ENCODE measurements around the gene CPNE4.
"Not testable (repeated sequence)": the region's sequence is repeated elsewhere in the genome, so short reads cannot be mapped to it uniquely, and the experiment has no call there.

The CPNE4 gene

DNA sequence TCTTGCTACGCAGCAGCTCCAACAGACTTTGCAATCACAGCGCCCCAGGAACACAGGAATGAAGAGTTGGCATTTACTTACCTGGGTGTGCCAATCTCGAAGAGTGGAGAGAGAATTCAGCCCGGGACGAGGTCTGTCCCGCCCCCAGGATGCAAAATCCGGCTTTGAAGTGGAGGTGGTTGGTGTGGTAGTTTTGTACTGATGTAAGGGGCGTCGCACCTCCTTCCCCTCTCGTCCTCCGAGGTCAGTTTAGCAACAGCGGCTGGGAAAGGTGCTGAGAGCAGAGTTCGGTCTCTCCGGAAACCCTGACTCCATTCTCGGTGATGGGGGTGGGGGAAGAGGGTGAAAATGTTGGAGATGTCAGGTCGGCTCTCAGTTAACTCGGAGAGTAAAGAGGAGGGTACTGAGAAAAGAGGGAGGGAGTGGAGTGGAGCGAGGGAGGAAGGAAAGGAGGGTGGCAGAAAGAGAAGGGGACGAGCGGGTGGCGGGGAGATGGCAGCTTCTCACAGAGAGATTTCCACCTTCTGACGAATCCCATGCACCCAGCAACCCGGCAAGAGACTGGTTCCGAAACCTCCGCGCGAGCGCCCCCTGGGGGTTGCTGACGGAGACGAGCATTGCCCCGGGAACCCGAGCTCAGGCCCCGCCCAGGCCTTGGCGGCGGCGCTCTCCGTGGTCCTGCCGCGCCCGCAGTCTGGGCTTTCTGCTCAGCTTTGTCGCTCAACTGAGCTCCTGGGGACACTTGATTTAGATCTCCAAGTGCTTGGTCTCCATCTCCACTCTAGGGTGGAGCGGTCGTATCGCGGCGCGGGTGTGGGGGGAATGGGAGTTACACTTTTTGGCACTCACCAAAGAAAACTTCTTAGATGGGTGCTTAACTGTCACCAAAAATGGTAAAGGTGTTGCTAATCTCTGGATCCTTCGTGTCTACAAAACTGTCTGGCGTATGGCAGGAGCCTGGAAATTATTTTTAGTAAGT is at the start of gene CPNE4:
TSS of gene CPNE4 (minus strand) at position 529 of the 979 bp plus-strand sequence.
- FAIRE-seq, result no peak

DNA sequence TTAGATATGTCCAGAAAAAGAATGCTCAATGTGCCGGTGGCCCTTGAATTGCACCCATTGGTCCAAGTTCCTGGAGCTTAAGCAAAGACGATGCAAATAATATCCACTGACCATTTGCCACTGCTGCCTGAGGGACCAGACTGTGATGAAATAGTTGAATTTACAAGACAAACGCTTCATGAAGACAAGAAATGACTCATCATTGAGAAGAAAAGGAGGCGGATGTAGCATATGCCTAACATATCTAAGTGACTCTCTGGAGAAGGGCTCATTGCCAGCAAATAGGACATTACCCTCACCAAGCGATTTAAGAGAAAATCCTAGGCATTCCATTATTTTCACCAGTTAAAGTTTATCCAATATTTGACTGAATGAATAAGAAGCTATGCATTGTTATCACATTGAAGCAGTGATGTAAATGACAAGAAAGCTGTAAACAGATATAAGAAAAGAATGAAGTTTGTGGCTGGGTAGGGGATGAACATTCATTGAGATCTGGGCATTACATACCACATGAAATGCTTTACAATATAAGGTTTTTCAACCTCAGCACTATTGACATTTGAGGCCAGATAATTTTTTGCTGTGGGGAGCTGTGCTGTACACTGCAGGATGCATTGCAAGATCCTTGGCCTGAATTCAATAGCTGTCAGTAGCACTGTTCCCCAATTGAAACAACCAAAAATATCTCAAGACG is 48.9 kb upstream of the CPNE4 start:
- FAIRE-seq, result no peak

DNA sequence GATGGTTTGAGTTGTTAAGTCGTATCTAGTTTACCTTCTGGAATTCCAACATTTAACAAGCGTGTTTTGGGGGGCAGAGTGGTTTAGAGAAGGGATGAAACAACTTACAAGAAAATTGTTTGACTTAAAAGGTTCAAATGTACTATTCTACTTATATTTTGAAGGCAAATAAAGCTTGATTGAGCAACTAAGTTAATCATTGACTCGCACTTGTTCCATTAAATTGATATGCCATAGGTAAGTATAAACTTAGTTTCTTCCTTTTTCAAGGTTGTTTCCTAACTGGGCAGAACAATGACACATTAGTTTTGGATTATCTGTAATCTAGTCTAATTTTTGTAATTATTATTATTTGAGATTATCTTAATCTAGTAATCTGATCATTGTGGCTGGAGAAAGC is 48.3 kb upstream of the CPNE4 start:
- no peak for FAIRE-seq

DNA sequence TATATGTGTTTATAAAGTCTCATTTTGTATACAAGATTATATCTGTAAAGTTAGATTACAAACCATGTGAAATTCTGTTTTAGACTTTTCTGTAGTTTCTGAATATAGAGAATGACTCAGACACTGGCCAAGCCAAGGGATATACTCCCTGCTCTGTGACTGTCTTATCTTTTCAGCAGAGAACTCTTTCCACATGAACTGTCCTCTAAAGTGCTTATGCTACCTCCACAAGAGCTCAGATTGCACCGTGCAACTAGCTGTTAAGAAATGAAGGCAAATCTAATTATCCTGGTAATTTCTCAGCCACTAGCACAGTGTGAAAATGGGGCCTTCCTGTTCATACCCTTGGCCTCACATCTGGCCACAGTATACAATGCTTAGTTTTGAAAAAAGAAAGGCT is 44.3 kb upstream of the CPNE4 start:
- no peak for FAIRE-seq

DNA sequence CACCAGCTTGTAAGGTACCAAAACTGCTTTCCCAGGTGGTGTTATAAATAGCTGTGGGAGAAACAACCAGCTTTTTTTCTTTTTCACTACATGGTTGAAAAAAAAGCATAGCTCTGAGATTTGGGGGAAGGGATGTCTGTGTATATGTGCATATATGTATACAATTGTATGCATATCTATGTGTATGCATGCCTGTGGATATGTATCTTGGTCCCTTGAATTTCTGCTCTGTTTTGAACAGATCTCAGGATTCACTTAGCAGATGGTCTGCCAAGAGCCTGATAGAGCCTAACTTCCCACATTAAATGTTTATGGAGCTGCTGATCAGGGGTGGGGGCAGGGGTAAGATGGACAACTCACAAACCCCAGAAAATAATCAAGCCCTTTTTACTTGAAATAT is 39.0 kb upstream of the CPNE4 start:
- no peak for FAIRE-seq

DNA sequence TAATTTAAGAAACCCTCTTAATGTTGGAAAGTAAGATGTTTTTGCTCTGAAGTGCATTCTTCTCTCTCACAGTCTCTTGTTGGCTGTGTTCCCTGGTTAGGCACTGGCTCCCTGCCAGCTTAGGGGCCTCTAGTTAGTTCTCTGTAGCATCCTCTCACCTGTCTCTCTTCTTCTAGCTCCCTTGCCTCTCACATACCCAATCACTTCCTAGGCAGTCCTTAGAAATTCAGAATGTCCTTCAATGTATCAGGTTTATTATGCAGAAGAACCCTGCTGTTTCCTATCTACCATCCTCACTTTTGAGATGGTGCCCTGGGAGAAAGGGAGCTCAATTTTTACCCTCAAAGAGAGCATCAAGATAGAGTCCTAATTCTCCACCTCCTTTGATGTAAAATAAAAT is 36.2 kb upstream of the CPNE4 start:
- no peak for FAIRE-seq

DNA sequence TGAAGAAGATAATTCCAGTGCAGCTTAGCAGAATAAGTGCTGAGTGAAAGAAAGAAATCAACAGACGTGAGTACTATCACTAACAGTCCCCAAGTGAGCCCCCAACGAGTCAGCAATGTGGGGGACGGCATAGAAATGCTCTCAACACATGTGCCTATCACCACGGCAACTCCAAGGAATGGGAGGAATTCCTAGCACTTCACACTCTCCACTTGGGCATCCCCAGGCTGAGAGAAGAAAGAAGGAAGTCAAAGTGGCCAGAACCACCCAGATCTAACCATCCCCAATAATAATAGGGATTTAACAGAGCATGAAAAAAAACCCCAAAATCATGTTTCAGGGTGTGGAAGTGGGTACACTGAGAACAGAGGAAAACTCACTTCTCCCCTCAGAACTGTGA is 29.3 kb upstream of the CPNE4 start:
- FAIRE-seq, result no peak

DNA sequence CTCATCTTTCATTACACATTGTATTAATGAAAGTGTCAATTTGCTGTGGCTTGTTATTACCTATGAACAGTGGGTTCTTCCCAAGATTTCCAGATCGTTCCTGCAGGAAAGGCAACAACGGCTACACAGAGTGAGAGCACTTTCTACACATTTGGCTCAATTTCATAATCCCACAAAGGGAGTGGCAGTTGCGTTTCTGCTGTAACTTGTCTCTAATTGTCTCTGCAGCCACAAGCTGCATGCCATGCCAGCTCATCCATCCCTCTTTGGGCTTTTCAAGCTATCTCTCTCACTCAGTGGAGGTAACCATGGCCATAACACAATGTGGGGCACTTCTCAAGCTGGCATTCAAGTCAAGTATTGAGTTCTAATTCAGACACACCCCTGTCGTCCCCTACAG is 27.7 kb upstream of the CPNE4 start:
- no peak for FAIRE-seq

DNA sequence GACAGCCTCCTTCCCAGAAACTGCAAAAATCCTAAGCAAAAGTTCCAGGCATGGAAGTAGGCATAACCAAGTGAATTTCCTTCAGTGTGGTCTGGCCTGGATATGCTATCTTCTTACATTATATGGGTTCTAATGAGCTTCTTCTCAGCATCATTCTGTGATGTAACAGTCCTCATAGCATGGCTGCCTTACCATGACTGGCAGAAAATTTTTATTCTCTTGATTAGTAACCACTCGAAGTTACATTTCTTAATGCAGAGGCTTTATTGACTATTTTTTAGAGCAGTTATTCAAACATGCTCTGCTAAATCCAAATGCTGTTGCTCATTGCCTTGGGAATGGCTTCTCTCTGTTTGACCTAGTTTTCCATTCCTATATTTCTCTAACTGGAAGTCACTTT is 21.1 kb upstream of the CPNE4 start:
- no peak for FAIRE-seq

DNA sequence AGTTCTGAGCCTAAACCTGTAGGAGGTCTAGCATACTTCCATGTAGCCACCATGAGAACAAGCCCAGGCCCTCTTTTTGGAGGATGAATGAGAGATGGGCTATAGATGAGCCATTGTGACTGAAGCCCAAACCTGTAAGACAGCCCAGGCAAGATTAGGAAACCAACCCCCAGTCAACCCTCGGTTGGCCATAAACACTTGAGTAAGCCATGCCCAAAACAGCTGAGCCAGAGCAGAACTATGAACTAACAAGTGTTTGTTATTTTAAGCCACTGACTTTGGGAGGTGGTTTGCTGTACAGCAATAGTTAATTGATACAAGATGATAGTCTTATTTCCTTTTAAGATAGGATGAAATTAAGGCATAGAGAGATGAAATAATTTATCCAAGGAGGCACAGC is 12.4 kb upstream of the CPNE4 start:
- FAIRE-seq, result no peak

DNA sequence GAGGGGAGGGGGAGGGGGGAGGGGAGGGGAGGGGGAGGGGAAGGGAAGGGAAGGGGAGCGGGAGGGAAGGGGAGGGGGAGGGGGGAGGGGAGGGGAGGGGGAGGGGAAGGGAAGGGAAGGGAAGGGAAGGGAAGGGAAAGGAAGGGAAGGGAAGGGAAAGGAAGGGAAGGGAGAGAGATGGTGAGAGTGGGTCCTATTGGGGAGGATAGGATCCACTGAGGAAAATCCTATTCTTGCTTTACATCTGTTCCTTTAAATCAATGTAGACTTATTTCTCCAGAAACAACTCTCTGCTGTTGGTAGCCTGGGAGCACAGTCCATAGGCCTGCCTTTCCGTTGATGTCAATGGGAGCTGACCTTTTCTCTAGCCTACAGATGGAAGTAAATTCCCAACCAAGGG is 10.1 kb upstream of the CPNE4 start:
- FAIRE-seq, result not testable (repeated sequence)

DNA sequence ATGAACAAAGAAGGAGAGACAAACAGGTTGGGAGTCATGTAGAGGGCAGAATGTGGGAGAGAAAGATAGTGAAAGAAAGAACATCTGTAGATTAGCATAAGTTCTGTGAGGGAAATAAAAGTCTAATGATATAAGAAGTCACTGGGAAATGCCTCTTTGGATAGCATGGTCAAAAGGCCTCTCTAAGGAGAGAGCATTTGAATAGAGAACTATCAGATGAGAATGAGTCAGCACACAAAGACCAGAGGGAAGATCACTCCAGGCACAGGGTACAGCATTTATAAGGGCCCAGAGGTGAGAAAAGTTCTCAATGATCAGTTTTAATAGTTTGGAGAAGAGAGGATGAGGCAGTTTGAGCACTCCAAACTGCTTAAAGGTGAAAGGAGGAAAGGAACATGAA is 7.9 kb upstream of the CPNE4 start:
- FAIRE-seq, result no peak

DNA sequence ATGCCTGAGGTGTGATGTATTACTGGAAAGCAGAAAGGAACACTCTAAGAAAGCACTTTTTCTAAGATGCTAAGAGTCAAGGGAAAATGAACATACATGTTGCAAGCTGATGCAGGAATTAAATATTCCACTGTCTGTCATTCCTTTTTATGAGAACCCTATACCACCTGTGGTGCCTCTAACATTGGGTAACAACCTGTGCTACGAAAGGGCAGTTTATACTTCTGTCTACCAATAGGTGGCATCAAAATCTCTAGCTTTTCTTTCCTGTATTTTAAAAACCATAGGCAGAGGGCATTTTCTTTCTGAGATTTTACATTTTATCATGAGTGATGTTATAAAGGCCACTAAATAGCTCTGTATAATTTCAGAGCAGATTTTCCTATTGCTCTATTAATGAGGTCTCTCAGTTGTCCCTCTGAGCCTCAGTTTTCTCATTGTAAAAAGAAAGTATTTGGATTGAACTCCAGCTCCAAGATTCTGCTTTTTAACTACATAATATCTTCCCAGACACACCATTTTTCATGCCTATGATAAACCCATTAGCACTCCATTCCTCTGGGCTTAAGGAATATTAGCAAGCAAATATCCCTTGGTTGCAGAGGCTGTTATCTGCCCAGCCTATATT is 3.5 kb upstream of the CPNE4 start:
- peak; percentile 34 for FAIRE-seq

DNA sequence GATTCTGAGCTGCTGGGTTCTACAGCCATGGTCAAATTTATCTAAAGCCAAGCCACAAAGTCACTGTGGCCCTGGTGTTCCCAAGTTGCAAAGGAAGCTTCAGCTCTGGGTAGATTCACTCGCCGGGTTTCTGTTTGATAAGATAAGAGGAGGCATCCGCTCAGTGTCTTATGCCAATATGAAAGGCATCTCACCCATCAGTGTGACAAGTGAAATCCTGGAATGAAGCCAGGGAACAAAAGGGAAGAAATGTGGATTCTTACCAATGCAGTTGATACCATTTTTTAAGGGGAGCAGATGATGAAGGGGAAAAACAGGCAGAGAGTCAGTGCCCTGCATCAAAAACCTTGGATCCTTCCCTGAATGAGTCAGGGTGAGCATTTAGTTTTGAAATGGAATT is 2.8 kb upstream of the CPNE4 start:
- no peak for FAIRE-seq

DNA sequence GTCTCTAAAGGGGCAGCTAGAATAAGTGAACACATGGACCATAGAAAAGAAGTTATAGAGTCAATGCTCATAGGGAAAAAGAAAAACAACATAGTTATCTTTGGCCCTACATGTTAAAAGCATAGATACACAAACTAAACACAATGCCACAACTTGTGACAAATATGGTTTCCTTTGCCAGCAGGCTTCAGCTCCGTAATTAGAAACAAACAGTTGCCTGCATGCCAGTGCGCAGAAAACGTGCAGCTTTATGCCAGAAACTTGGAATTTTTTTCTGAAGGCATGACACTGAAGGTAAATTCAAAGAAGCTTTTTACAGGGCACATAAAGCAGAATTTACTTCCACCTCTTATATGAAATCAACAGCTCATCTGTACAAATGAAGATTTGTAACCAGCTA is 2.2 kb upstream of the CPNE4 start:
- FAIRE-seq, result no peak

DNA sequence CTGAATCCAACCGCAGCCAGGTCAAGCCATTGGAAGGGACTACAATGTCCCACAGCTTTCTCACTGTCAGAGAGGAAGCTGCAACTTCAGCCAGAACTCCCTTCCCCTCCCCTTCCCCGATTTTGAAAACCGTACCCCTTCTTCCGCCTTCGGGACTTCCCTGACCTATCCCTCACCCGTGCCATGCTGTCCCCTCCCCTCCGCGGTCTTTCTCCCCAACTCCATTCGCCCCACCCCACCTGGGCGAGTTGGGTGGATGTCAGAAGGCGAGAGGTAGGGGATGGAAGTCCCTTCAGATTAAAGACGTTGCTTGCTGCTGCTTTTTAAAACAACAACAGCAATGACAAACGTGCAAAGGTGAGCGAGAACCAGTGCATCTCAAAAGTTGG is 723 bp downstream of the CPNE4 start:
- no peak for FAIRE-seq

DNA sequence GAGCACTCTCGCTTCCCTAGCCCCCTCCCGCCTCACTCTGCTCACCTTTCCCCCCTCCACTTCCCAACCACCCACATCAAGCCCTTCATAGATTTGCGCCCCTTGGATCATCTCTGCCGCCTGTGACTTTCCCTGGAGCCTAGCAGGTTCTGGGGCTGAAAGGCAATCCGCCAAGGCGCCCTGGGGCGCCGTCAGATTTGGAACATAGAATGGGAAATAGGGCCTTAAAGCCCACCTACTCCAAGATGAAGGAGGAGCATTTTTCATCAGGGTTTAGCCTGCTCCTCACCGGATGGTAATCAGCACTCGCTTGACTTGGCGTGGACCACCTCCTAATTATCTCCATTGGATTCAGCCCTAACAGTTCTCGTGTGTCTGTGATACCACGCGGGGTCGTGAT is 1.3 kb downstream of the CPNE4 start:
- no peak for FAIRE-seq

DNA sequence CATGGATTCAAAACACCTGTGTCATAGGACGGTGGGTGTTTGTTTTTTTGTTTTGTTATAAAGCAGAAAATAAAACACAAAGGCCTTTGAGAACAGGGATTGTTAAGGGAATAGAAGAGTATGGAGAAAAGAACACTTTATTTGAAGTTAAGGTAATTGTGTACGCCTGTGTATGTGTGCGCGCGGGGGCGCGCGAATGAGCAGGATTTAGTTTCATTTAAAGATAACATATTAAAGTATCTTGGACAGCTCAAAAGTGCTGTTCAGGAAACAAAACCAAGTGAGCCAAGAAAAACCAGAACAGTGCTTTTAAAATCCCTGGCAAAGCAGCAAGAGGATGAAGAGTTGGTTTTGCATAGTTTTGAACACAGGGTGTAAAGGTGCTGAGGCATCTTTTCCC is 1.9 kb downstream of the CPNE4 start:
- no peak for FAIRE-seq

DNA sequence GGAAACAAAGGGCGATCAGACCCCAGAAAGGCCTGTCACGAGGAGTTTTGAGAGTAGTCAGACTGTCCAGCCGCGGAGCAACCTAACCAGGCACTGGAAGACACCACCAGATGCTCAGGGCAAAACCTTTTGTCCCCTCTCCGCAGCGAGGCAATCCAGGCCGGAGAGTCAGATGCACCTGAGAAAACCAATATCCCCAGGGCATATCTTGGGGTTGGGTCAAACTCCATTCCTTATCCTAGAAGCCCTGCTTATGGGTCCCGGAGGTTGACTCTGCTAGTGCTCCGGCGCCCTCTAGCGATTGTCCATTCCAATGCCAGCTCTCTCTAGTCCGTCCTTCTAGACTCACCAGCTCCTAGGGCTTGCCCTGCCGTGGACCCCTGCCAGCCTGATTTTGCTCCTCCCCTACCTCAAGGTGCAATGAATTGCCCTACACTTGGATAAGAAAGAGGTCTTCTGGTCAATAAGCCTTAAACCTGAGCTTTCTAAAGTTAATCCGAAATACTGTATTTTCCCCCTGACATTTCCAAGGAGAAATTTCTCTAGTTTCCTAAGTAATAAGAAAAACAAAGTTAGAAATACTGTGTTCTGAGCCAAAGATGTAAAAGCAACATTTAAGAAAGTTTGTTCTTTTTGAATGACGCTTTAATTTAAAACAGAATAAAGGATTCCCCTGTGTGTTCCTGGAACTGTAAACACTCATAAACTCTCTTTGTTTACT is 5.5 kb downstream of the CPNE4 start:
- no peak for FAIRE-seq

DNA sequence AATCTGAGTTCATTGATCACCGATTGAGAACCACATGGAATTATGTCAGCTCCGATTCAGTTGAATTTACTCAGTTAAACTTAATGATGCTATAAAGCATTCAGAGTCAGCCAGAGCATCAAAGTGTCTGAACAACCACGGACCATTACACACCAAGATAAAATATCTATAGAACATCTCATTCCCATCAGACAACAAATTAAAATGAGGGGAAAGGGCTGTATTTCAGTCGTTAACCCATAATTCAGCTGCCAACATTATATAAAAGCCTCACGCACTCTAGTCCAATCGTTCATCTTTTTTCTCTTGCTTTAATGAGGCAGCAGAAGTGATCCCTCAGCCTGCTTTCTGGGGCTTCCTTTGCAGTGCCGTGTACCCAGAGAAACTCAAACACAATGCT is 11.9 kb downstream of the CPNE4 start:
- FAIRE-seq, result no peak

DNA sequence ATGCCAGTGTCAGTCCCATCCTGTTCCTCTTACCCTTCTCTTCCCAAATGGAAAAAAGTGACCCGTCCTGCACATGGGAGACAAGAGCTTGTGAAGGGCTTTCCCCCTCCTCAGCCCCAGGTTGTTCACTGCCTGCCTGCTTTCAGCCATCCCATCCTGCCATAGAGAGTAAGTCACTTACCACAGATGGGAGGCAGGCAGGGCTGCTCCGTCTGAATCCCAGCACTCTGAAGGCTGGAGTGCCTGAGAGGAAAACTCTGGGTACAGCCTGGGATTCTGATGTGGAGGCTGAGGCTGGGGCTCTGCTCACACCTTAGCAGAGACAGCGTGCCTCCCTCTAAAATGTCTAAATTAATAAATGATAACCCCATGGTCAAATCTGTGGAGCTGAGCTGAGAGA is 14.8 kb downstream of the CPNE4 start:
- no peak for FAIRE-seq

DNA sequence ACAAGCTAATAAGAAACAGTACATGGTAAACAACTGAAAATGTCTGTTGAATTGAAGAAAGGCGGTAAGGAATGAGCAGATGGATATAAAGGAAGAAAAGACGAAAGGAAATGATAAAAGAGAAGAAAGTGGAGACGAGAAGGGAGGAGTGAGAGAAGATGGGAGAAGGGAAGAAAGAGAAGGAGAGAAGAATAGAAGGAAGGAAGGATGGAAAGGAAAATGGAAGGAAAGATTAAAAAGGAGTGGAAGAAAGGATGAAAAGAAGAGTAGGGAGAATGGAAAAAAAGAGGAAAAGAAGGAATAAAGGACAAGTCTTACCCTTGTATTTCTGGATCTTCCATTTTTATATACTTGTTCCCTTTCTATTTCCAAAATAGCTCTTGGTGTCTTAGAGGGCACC is 17.7 kb downstream of the CPNE4 start:
- FAIRE-seq, result no peak

All from G401.6 (cell line).